Dermis lymphatic vessel endothelial cell (primary cell): ENCODE data around the gene TOP3A. TPM values are rescaled to one million over a fixed set of nuclear protein-coding genes. Genes with fewer than 3 reads are reported as not detected.

Source experiments
- total RNA-seq: library from RNA; depleted of rRNA; stranded (reverse); fragments of >200 nt; gene quantifications from 2 replicates; pipeline ENCODE4 v1.2.1, GENCODE V29; 2014

Gene TOP3A, protein sequence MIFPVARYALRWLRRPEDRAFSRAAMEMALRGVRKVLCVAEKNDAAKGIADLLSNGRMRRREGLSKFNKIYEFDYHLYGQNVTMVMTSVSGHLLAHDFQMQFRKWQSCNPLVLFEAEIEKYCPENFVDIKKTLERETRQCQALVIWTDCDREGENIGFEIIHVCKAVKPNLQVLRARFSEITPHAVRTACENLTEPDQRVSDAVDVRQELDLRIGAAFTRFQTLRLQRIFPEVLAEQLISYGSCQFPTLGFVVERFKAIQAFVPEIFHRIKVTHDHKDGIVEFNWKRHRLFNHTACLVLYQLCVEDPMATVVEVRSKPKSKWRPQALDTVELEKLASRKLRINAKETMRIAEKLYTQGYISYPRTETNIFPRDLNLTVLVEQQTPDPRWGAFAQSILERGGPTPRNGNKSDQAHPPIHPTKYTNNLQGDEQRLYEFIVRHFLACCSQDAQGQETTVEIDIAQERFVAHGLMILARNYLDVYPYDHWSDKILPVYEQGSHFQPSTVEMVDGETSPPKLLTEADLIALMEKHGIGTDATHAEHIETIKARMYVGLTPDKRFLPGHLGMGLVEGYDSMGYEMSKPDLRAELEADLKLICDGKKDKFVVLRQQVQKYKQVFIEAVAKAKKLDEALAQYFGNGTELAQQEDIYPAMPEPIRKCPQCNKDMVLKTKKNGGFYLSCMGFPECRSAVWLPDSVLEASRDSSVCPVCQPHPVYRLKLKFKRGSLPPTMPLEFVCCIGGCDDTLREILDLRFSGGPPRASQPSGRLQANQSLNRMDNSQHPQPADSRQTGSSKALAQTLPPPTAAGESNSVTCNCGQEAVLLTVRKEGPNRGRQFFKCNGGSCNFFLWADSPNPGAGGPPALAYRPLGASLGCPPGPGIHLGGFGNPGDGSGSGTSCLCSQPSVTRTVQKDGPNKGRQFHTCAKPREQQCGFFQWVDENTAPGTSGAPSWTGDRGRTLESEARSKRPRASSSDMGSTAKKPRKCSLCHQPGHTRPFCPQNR
- total RNA-seq: 12.4 and 14.9 TPM in 2 replicates

DNA sequence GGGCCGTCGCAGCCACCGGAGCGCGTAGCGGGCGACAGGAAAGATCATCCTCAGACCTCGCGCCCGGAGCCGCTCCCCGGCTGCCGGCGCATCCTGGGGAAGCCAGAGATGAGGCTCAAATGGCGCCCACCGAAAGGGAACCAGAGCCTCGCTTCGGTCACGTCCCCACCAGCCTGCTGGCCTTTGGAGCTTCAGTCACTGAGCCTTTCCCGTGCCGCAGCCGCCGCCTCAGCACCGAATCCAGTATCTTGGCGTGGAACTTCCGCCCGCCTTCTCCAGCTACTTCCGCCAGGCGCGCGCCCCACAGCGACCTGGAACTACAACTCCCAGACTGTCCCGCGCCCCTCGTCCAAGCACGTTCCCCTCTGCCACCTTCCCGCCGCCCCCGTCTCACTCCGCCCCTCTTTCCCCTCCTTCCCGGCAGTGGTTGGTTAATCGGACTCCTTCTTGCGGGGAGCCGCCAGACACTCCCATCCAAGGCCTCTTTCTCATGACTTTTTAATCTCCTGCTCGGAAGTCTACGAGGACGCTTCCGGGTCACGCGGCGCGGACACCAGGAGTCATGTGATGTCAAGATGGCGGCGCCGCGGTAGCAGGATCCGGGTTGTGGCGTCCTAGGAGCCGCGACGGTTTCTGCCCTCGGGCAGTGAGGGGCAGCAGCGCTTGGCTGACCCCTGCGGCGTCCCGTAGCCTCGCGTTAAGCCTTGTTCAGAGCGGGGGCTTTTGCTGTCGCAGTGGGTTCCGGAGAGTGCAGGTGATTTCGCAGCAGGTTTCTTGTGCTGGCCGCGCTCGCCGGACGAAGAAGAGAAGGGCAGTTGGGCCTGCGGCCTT, at the start of gene TOP3A, which contains the start of gene SMCR8:
Gene TOP3A (minus strand): TSS at position 264 of the 831 bp plus-strand sequence. CDS start 216 bp downstream, at position 48.
Gene SMCR8 (plus strand): TSS at position 563 of the 831 bp plus-strand sequence. CDS start 497 bp downstream, outside the sequence.

DNA sequence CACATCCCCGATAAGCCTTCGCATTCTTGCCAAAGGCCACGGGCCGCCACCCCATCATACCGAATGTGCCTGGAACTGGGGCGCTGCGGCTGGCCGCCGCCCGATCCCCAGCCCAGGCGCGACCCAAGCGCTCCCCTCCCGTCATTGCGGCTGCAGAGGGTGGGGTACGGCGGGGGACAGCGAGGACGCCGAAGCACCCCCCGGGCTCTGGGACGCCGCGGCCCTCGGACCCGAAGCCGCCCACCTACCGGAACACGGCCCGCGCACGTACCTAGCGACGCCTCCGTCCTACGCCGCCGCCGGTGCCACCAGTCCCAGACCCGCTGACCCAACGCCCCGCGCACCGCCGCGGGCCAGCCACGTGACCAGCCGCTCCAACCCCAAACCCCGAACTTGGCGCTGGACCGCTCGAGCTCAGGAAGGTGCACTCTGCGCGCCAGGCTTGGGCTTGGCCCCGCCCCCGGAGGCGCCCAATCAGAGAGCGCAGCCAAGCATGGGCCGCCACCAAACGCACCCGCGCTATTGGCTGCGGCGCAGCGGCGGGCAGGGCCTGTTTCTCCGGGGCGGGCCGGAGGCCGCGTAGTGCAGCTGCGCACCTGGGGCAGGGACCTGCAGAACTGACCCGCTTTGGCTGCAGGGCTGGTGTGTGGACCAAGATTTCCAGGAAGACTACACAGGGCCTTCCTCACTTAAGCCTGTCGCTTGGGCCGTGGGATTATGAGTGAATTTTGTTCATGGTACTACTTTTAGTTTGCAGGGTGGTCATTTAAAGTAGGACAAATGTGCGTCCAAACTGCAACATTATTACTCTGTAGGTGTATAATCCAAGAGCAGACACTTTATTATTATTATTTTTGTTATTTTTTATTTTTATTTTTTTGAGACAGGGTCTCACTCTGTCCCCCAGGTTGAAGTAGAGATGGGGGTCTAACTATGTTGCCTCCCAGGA, 48.6 kb upstream of the TOP3A start, which contains the start of gene SHMT1:
Gene SHMT1 (minus strand): TSS at position 450 of the 949 bp plus-strand sequence. CDS start 7,569 bp downstream, outside the sequence.

DNA sequence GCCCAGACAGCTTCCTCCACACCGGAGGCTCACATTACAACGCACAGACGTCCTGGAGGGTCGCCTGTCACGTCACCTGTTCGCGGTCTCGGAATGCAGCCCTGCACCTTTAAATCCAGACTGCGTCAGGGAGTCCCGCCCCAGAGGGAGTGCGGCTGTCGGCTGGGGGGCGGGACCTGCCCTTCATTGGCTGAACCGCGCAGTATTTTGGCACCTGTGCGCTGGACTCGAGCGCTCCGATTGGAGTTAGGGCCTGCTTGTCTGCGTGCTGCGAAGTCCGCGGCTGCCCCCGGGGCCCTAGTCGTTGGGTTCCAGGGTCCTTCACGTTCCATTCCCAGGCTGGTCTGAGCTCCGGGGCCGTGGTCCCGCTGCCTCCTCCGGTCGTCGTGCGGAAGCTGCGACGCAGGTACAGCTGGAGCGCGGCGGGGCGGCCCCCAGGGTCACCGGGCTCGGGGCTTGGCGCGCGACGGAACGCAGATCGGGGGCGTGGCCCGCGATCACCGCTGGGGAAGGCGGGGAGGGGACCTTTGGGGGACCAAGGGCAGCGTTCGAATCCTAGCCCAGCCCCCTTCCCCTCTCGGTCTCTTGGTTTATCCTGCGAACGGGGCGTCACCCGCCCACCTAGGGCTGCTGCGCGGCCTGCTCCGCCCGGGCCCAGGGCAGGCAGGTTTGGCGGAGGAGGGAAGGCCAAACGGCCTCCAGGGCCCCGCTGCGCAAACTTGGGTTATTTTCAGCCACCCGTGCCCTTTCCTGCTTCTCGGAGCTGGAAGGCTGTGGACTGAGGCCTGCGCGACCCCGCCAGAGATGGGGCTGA, 54.3 kb downstream of the TOP3A start, which contains the start of gene MIEF2:
Gene MIEF2 (plus strand): TSS at position 331 of the 814 bp plus-strand sequence. CDS start 2,059 bp downstream, outside the sequence.

DNA sequence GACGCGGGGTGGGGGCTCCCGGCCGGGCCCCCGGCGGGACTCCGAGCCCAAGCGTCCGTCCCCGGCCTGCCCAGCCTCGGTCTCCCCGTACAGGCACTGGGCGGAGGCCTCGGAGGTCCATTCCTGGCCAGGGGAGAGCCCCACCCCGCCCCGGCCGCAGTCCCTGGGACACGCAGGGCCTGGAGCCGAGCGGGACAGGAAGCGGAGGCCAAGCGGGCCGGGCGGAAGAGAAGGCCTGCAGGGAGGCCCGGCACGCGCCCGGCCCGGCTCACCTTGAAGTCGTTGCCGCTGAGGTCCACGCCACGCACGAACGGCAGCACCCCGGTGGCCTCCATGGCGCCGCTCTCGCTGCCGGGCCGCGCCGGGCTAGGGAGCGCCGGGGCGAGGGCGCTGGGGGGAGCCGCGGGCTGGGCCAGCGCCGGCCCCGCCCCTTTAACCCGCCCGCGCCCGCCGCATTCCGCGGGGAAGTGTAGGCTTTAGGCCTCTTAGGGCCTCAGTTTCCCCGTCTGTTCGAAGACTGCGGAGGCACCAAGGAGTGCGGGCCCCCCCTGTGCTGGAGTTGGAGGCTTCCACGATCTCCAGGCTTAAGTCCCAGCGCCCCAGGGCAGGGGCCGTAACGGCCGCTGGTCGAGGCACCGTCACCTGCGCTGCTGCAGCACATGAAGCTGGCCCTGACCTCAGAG, 56.3 kb downstream of the TOP3A start, which contains the start of gene FLII:
Gene FLII (minus strand): TSS at position 383 of the 683 bp plus-strand sequence. CDS start 48 bp downstream, at position 335.

DNA sequence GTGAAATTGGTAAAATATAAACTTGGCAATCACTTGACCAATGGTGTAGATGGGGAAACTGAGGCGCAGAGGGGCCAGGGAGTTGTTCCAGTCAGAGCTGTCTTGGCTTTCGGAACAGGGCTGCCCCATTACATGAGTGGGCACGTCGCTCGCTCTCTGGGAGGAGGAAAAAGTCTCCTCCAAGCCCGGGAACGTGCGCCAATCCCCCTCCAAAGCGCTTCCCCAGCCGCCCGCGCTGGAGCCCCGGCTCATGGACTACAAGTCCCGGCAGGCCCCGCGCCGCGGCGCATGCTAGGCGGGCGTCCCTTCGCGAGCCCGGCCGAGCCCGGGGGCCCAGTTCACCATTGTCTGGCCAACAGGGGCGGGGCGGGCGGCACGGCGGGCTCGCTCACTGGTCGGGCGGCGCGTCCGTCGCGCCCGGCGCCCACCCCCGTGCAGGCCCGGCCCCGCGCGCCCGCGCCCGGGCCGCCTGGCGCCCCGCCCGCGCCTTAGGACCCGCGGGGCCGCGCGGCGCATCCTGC, 89.6 kb downstream of the TOP3A start, which contains the start of gene LLGL1:
Gene LLGL1 (plus strand): TSS at position 515 of the 521 bp plus-strand sequence. CDS start 48 bp downstream, outside the sequence.

Other genes with a start within 250 kb of the TOP3A start
- 25.1 and 29.0 TPM in 2 replicates for gene DRG2, start 227.0 kb downstream of the TOP3A start, total RNA-seq
- gene MYO15A, start 206.2 kb downstream of the TOP3A start, total RNA-seq: 0.17 and 0.33 TPM in 2 replicates
- gene ALKBH5, start 131.2 kb downstream of the TOP3A start, total RNA-seq: 64.3 and 69.7 TPM in 2 replicates
- gene LLGL1, start 89.4 kb downstream of the TOP3A start, total RNA-seq: 15.3 and 16.2 TPM in 2 replicates
- gene FLII, start 56.3 kb downstream of the TOP3A start, total RNA-seq: 259 and 335 TPM in 2 replicates
- gene MIEF2, start 54.3 kb downstream of the TOP3A start, total RNA-seq: 10.5 and 14.8 TPM in 2 replicates
- gene SMCR8, start 299 bp upstream of the TOP3A start, total RNA-seq: 15.2 and 16.1 TPM in 2 replicates
- gene SHMT1, start 48.6 kb upstream of the TOP3A start, total RNA-seq: 7.1 and 11.1 TPM in 2 replicates
- gene EVPLL, start 62.8 kb upstream of the TOP3A start, total RNA-seq: not detected in 2 replicates
- not detected in 2 replicates for gene LGALS9C, start 161.8 kb upstream of the TOP3A start, total RNA-seq